PC-3 (cell line): ENCODE results near the gene CASQ2. TPM values are rescaled to one million over a fixed set of nuclear protein-coding genes. Genes with fewer than 3 reads are reported as not detected.

ENCODE experiments used
- ATAC-seq: fragments of 200-7000 bp; cut with Tn5 transposase; 2 replicates; pipeline ENCODE4 v1.9.1; 2020; ENCODE audit warnings: mild to moderate bottlenecking, moderate library complexity
- BruUV-seq: library from RNA; stranded (reverse); fragments of 400-500 nt; replicated peaks from 2 replicates; lab custom pipeline; 2021; lab: Mats Ljungman, UMichigan
- CTCF ChIA-PET: fragments of 300-600 bp; sonication (Branson Sonifier 250); formaldehyde crosslinking; loops from one replicate; lab custom pipeline; 2022; ENCODE audit warnings: antibody characterized with exemption; lab: Charles Lee
- POLR2A ChIA-PET: fragments of 300-600 bp; sonication (Branson Sonifier 250); formaldehyde crosslinking; loops from one replicate; lab custom pipeline; 2022; ENCODE audit warnings: antibody characterized with exemption; ENCODE audit not compliant: unreplicated experiment; lab: Charles Lee
- DNase-seq: peaks from one replicate; pipeline ENCODE4 v3.0.0-alpha.2; 2015
- H2AFZ ChIP-seq: fragments of 300-600 bp; sonication (generic); 2 replicates; pipeline ENCODE4 v1.6.0; 2016; ENCODE audit warnings: antibody characterized with exemption, low read length
- H3F3A ChIP-seq: fragments of 300-600 bp; sonication (generic); one replicate; pipeline ENCODE4 v1.6.0; 2017; ENCODE audit warnings: antibody characterized with exemption, low read length, control low read depth, mild to moderate bottlenecking; ENCODE audit not compliant: unreplicated experiment
- H3K27ac ChIP-seq: fragments of 300-600 bp; sonication (generic); 2 replicates; pipeline ENCODE4 v1.5.1; 2016; ENCODE audit warnings: mild to moderate bottlenecking, low read length
- H3K27me3 ChIP-seq: fragments of 300-600 bp; sonication (generic); 2 replicates; pipeline ENCODE4 v1.6.1; 2016; ENCODE audit warnings: low read length, mixed read lengths
- H3K36me3 ChIP-seq: fragments of 300-600 bp; sonication (generic); 2 replicates; pipeline ENCODE4 v1.6.1; 2016; ENCODE audit warnings: low read depth, mixed run types, low read length, mixed read lengths
- H3K4me1 ChIP-seq: fragments of 300-600 bp; sonication (generic); 2 replicates; pipeline ENCODE4 v1.5.1; 2016; ENCODE audit warnings: low read length; ENCODE audit not compliant: insufficient read depth
- H3K4me2 ChIP-seq: fragments of 300-600 bp; sonication (generic); 2 replicates; pipeline ENCODE4 v1.6.0; 2016; ENCODE audit warnings: low read length
- H3K4me3 ChIP-seq: fragments of 300-600 bp; sonication (generic); 2 replicates; pipeline ENCODE4 v1.5.1; 2016; ENCODE audit warnings: mild to moderate bottlenecking, low read length, mixed read lengths
- H3K79me2 ChIP-seq: fragments of 300-600 bp; sonication (generic); 2 replicates; pipeline ENCODE4 v1.6.1; 2017; ENCODE audit warnings: low read length, mixed read lengths
- H3K9ac ChIP-seq: fragments of 300-600 bp; sonication (generic); 2 replicates; pipeline ENCODE4 v1.6.0; 2016; ENCODE audit warnings: mild to moderate bottlenecking, low read length
- H3K9me2 ChIP-seq: fragments of 300-600 bp; sonication (generic); replicated peaks from 2 replicates; pipeline ENCODE4 v1.6.1; 2016; ENCODE audit warnings: mixed run types, low read length, mixed read lengths
- H3K9me3 ChIP-seq: fragments of 300-600 bp; sonication (generic); 2 replicates; pipeline ENCODE4 v1.6.1; 2016; ENCODE audit warnings: low read length, mixed read lengths
- H4K20me1 ChIP-seq: fragments of 300-600 bp; sonication (generic); 2 replicates; pipeline ENCODE4 v1.6.1; 2016; ENCODE audit warnings: low read length, mixed read lengths
- EZH2 ChIP-seq: fragments of 300-600 bp; sonication (generic); IDR thresholded peaks from one replicate; pipeline ENCODE4 v1.6.1; 2017; ENCODE audit warnings: antibody characterized with exemption, mild to moderate bottlenecking, low read length; ENCODE audit not compliant: unreplicated experiment
- EZH2phosphoT487 ChIP-seq: fragments of 300-600 bp; sonication (generic); IDR thresholded peaks from 2 replicates; pipeline ENCODE4 v1.6.1; 2018; ENCODE audit warnings: mild to moderate bottlenecking, antibody characterized with exemption, low read length, borderline replicate concordance
- intact Hi-C: fragments of 100-400 bp; cut with micrococcal nuclease; formaldehyde crosslinking; loops from 2 replicates; pipeline ENCODE4 v1.9.0; 2023
- total RNA-seq: library from RNA; depleted of rRNA; stranded (reverse); fragments of >200 nt; gene quantifications from 2 replicates; pipeline ENCODE4 v1.2.3, GENCODE V29; 2014
- TF ChIP-seq, protein P1 (sequence below): fragments of 300-600 bp; sonication (generic); conservative IDR thresholded peaks from 2 replicates; pipeline ENCODE4 v1.5.1; 2017; ENCODE audit warnings: antibody characterized with exemption, low read depth, mild to moderate bottlenecking, low read length

CASQ2 gene
- total RNA-seq, 1 experiment from 2014 or later, result not detected

DNA sequence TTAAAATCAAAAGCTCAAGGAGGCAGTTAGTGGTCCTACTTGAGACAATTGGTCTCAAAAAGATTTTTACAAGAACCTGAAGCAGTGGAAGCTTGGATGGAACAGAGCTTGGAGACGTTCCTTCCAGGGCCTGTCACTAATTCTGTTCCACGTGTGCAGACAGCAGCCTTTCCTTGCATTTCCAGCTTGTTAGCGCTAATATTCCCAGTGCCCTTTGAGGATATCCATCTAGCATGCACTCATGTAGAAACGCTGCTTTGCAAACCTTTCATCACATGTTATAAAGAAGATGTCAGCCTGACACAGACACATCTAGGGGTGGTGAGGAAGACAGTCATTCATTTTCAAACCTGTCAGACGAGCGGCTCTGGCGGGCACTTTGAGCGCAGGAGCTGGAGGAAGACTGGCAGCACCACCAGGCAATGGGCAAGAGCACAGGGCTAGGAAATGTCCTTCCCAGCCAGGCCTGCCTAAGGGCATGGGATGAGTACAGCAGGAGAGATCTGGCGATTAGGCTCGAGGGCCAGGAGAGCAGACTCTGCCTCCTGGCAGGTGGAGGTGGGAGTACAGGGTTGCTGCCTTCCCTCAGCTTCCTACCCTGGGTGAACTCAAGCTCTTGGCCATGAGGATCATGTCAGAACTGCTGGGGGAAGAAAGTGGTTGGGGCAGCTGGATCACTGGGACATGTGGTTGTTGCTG, 55.5 kb downstream of the CASQ2 start:
- Histone ChIP-seq H3F3A (no peaks in the 10 kb centered on the region), H3K9me2 (no peaks in the 10 kb centered on the region), H3K9ac (peak overlapping the region; percentile 43), H3K79me2 (no peaks in the 10 kb centered on the region), H3K36me3 (no peaks in the 10 kb centered on the region; the same call in 1 of the 2 replicates), H3K4me1 (peaks cover 39% of the 10 kb centered on the region), H3K27ac (peak overlapping the region; percentile 94), H3K9me3 (no peaks in the 10 kb centered on the region), H3K4me3 (no peak overlapping the region), H4K20me1 (no peaks in the 10 kb centered on the region), H3K27me3 (no peaks in the 10 kb centered on the region), H3K4me2 (no peak overlapping the region; the same call in 1 of the 2 replicates), H2AFZ (no peak overlapping the region)
- intact Hi-C loops, result no loop called here
- DNase-seq, result peak; percentile 36
- TF ChIP-seq EZH2 (no peak), EZH2phosphoT487 (no peak)
- TF ChIP-seq, protein P1, sequence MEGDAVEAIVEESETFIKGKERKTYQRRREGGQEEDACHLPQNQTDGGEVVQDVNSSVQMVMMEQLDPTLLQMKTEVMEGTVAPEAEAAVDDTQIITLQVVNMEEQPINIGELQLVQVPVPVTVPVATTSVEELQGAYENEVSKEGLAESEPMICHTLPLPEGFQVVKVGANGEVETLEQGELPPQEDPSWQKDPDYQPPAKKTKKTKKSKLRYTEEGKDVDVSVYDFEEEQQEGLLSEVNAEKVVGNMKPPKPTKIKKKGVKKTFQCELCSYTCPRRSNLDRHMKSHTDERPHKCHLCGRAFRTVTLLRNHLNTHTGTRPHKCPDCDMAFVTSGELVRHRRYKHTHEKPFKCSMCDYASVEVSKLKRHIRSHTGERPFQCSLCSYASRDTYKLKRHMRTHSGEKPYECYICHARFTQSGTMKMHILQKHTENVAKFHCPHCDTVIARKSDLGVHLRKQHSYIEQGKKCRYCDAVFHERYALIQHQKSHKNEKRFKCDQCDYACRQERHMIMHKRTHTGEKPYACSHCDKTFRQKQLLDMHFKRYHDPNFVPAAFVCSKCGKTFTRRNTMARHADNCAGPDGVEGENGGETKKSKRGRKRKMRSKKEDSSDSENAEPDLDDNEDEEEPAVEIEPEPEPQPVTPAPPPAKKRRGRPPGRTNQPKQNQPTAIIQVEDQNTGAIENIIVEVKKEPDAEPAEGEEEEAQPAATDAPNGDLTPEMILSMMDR, result no peak
- no TSS peak for BruUV-seq
- ChIA-PET POLR2A (no interaction called here), CTCF (interaction anchor here (0.6 kb wide), 1 partner anchor 59 kb away, joined by 4 read pairs; no protein-coding TSS in a partner anchor)
- ATAC-seq, result no peak

GRCh38 chr1:115710859-115711624, 57.5 kb downstream of the CASQ2 start:
- H3K27ac ChIP-seq, result no peak overlapping the region
- no peaks in the 10 kb centered on the region for H3K9me2 ChIP-seq
- intact Hi-C loops, result no loop called here
- no peaks in the 10 kb centered on the region for H3K27me3 ChIP-seq
- H3F3A ChIP-seq, result no peaks in the 10 kb centered on the region
- TF ChIP-seq, protein P1, result no peak
- TF ChIP-seq EZH2phosphoT487, result no peak
- no peak for TF ChIP-seq EZH2
- no peak overlapping the region for H2AFZ ChIP-seq
- peaks cover 44% of the 10 kb centered on the region for H3K4me1 ChIP-seq
- no peak overlapping the region for H3K9ac ChIP-seq
- no peak for ATAC-seq
- H3K36me3 ChIP-seq, result no peaks in the 10 kb centered on the region
- ChIA-PET CTCF (no interaction called here), POLR2A (no interaction called here)
- no peaks in the 10 kb centered on the region for H3K9me3 ChIP-seq
- H3K4me3 ChIP-seq, result no peak overlapping the region
- peak; percentile 64 for DNase-seq
- no peaks in the 10 kb centered on the region for H4K20me1 ChIP-seq
- no peaks in the 10 kb centered on the region for H3K79me2 ChIP-seq
- no peak overlapping the region for H3K4me2 ChIP-seq
- BruUV-seq, result no TSS peak
